Midbrain (tissue), 1 donor: ENCODE measurements around the gene IQCK.
A peak's percentile ranks its signal among the peaks of the same experiment; 100 is the strongest.

ENCODE experiments used
- DNase-seq: peaks from one replicate; lab custom pipeline; 2025; lab: John Stamatoyannopoulos, UW

IQCK gene

GRCh38 chr16:19837331-19837980 is 119.4 kb downstream of the IQCK start:
- DNase-seq = peak; percentile 63

GRCh38 chr16:19837984-19838707 is 120.1 kb downstream of the IQCK start:
- DNase-seq = no peak

GRCh38 chr16:19840524-19841110 is 122.5 kb downstream of the IQCK start:
- no peak for DNase-seq

- no peak for DNase-seq
These were observed 123.1 kb downstream of the IQCK start for GRCh38 chr16:19841184-19841583.

GRCh38 chr16:19842426-19843157 is 124.5 kb downstream of the IQCK start:
- DNase-seq = no peak

- no peak for DNase-seq
These were observed 125.3 kb downstream of the IQCK start for GRCh38 chr16:19843371-19843770.

GRCh38 chr16:19844945-19845641 is 127.0 kb downstream of the IQCK start:
- DNase-seq = no peak

- DNase-seq = no peak
These were observed 128.4 kb downstream of the IQCK start for GRCh38 chr16:19846436-19846835.

GRCh38 chr16:19848756-19849155 is 130.7 kb downstream of the IQCK start:
- DNase-seq = no peak

- DNase-seq = no peak
These were observed 132.2 kb downstream of the IQCK start for GRCh38 chr16:19850131-19850817.

GRCh38 chr16:19851476-19851875 is 133.4 kb downstream of the IQCK start:
- peak; percentile 65 for DNase-seq

- DNase-seq = peak; percentile 50
These were observed 135.2 kb downstream of the IQCK start for GRCh38 chr16:19853132-19853741.

- peak; percentile 50 for DNase-seq
These were observed 135.9 kb downstream of the IQCK start for GRCh38 chr16:19853742-19854542.

GRCh38 chr16:19854543-19854876 is 136.4 kb downstream of the IQCK start:
- DNase-seq = no peak

GRCh38 chr16:19856120-19856519 is 138.0 kb downstream of the IQCK start:
- DNase-seq = no peak

GRCh38 chr16:19857593-19858339 is 139.7 kb downstream of the IQCK start:
- no peak for DNase-seq

- DNase-seq = no peak
These were observed 140.4 kb downstream of the IQCK start for GRCh38 chr16:19858340-19859018.

- no peak for DNase-seq
These were observed 141.1 kb downstream of the IQCK start for GRCh38 chr16:19859166-19859565.

- no peak for DNase-seq
These were observed 141.5 kb downstream of the IQCK start for GRCh38 chr16:19859603-19860002.
